HPDE6-E6E7 (cell line): Measurements from ENCODE around the gene SRGAP1.
"Not testable (repeated sequence)": the region's sequence is repeated elsewhere in the genome, so short reads cannot be mapped to it uniquely, and the experiment has no call there.

ENCODE experiments used
- DNase-seq: peaks from one replicate; pipeline ENCODE4 v3.0.0; 2011; ENCODE audit warnings: missing footprints; ENCODE audit errors: extremely low spot score

SRGAP1 gene

DNA sequence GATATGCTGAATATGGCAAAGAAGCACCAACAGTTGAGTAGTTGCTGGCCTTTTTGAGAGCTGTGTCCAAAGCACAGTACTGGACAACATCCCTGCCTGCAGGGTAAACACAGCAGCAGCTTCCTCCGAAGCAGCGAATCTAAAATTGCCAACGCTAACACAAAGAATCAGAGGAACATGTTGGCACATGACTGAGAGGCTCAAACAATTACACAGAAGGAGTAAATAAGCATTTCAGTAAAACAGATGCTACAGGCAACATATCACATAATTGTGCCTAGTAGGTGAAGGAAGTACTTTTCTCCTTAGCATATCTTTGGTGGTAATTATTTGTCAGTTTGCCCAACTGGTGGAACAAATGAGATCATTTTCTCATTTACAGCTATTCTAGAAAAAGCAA, 325.5 kb downstream of the SRGAP1 start:
- peak; percentile 36 for DNase-seq

DNA sequence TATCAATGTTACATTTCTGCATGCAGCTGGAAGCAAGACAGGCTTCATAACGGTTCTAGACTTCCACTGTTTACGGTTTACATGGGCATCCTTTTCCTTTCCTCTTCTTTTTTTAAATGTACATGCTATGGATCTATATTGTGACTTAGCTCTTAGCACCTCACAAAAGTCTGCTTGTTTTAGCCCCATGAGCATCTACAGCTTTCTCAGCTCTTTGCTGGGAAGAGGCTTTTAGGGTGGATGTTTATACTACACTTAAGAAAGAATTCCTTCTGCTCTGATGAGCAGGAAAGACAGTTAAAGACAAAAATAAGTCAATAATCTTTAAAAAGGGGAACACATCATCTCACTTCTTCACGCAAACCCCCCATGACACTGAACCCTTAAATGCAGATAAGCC, 326.2 kb downstream of the SRGAP1 start:
- no peak for DNase-seq

DNA sequence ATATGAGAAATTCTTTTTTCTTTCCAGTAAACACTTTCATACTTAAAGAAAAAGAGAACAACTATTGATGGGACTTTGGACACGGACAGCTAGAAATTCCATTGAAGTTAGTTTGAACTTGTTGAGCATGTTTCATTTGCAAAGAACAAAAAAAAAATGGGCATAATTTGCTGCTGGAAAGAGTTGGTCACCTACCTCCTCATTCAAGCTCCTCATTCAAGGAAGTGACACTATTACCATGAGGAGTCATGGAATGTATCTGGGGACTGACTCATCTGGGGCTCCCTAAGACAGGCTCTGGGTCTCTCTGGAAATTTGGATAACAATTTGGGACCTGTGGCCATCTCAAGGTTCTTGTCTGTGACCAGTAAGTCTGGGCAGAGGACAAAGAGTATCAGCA, 327.2 kb downstream of the SRGAP1 start:
- no peak for DNase-seq

DNA sequence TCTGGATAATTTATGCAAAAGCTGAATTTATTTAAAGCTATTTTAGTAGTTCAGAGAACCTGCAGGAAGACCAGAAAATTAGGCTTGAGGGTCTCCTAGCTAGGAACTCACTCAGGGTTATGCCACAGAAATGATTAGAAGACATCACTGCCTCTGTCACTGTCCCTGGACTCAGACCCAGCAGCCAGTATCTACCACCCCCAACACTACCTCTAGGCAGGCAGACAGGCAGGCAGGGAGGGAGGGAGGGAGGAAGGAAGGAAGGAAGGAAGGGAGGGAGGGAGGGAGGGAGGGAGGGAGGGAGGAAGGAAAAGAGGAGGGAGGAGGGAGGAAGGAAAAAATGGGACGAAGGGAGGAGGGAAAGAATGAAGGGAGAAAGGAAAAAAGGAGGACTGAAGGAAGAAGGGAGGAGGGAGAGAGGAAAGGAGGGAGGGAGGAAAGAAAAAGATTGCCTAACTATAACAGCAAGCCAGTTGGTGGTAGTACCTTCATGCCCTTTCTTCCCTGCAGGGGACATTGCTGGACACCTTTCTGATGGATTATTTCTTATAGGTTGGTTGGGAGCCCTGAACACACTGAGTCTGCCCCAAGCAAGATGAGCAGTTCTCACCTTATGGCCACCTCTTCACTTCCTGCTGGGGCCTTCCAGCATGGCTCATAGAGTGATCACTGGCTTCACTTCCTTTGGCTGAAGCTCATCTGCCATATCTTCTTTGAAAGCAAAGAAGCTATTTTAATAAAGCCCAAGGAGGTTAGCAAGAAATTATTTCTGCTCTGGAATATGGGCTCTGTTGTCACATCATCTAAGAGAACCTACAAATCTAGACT, 327.9 kb downstream of the SRGAP1 start:
- no peak for DNase-seq

DNA sequence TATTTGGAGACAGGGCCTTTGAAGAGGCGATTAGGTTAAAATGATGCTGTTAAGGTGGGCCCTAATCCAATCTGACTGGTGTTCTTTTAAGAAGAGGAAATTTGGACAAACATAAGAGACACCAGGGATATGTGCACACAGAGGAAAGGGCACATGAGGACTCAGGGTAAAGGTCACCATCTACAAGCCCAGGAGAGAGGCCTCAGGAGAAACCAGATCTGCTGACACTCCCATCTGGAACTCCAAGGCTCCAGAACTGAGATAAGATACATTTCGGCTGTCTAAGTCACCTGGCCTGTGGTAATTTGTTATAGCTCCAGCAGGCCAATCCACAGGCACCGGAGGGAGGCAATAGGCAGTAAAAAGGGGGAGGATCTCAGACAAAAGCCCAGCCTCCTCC, 329.0 kb downstream of the SRGAP1 start:
- DNase-seq, result no peak

DNA sequence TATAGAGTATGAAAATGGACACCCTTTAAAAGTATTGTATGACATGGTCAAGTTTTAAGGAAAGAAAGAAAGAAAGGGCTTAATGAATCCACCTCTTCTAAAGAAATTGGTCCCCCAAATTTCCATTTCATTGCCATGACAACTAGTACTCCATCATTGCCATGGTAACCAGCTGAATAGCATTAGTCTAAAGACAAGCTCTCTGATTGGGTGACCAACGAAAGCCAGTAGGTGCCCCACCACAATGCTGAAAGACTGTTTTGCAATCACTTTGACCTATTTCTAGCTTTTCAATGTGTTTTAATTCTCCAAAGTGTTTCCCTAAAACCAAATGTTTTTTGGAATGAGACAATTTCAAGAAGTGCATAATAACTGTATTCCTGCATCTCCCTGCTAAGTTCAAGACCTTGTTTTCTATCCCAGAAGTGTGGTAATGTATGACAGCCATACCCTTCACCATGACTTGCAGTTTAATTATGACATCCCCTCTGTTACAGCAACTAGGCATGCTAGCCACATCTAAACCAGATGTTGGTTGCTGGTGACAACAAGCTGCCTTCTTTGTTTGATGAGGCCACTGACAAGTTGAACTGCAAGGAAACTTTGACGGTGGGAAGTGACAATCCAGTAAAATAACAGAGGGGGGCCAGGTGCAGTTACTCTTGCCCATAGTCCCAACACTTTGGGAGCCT, 330.9 kb downstream of the SRGAP1 start:
- DNase-seq, result no peak

DNA sequence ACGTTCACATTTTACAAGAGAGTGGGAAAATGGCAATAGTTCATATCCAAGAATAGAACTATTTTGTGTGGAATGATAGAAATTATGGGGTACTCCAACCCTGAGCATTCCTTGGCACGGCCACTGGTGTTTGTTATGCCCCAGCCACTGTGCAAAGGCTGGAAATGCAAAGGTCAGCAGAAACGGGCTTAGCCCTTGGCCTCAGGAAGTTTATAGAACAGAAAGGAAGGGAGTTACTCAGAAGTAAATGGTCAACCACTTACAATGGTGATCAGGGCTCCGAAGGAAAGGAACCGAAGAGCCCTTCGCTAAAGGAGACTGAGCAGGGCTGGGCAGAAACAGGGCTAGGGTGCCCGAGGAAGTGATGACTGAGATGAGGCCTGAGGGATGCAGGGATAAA, 332.5 kb downstream of the SRGAP1 start:
- DNase-seq, result no peak

DNA sequence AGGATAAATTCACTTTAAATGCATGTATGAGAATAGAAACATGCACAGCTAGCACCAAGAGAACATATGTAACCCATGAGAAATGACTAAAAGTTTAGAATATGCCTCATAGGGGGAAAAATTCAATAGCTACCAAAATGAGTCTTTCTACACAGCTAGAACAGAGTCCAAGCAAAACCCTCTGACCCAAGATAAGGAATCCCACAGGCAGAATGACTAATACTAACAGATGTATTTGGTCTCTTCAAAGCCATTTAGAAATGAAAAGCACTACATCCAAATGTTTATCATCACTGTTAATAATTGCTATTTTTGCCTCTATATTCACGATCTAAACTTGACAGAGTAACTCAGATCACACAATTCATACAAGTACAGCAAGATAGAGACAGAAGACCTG, 333.6 kb downstream of the SRGAP1 start:
- no peak for DNase-seq

DNA sequence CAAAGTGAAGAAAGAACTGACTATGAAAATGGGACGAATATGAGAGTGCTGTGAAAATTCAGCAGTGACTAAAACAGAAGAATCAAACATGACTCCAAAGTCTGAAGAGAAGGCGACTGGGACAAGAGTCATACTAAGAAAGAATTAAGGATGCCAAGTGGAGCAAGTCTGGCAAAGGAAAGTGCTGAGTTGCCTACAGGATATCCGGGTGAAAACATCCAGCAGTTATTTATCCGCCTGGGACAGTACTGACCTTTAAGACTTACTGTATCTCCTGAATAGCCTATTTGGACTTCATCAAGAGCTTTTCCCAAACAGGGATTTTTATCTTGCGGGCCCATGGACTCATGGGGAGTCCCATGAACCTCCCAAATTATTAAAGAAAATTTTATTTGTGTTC, 336.5 kb downstream of the SRGAP1 start:
- DNase-seq, result no peak

DNA sequence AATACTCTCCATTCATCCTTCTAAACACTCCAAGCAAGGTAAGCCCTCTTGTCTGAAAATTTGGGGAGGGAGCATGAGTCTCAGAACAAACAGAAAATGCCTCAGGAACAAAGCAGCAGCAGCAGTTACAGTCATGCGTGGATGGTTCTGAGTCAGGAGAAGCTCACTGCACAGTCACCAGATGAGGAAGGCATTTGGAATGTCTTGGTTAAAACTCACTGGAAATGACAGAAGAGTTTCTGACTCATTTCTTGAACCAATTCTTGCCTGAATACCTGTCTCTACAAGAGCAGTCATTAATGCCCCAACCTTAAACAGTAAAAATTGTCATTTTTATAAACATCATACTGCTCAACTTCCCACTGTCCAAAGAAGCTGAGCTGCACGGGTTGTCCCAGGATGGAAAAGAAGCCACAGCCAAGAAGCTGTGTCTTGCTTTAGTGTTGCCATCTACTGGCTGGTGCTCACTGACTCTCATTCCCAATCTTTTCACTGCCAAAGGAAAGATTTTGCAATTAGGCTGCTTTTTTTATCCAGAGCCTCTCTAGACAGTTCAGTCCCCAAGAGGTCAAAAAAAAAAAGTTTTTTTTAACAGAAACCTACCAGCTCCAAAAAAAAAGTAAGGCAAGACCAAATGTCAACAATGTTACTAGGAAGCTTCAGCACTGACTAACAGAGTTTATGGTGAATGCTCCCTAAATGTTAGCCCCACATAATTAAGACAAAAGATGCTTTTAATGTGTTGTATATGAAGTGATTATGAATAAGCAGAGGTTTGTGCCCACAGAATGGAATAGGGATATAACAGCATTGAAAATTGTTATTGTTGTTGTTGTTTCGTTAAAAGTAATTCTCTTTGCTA, 337.2 kb downstream of the SRGAP1 start:
- DNase-seq, result peak; percentile 80

DNA sequence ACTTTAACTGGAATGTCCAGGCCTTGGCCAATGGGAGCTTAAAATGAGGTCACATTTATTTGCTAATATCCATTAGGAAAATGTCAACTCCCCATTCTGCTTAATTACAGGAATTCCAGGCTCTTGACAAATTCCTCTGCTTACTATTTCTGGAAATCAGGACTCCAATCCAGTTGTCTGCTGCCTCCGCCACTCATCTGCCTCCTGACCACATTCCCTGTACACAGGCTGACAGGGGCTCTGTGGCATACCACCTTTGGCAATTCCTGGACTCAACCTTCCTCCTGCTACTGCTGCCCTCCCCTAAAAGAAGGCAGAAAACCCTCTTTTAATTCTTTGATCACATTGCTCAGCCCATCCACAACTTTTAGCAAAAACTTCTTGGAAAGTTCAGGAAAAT, 339.7 kb downstream of the SRGAP1 start:
- DNase-seq, result no peak

DNA sequence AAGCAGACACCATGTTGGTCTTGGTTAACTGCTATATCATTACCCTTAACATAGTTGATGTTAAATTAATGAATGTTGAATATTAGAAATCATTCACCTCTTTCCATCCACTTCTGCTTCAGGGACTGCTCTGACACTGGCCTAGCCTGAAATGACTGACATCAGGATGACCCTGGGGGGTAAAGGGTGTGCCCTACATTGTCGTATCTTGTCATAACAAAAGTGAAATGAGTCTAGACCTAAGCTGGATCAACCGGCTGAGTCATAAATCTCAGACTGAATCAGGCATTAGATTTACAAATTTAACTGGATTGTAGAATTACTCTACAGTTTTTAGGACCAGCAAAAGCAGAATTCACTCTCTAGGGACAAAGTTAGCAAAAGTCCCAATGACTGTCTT, 342.3 kb downstream of the SRGAP1 start:
- DNase-seq, result peak; percentile 32

DNA sequence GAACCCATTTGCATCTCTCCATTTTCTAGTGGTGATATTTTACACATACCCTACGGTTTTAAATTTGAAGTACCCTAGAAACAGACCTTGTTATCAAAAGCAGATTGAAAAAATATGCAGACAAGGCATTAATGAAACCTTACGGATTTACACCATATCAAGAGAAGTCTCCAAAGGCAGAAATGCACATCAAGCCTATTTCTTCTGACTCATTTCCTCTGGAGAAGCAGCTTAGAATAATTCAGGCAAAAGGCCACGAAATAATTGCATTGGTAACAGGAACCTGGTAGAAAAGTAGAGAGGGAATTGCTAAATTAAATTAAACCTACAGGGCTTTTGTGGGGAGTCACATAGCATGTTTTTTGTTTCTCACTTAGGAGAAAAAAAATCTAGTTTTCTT, 342.9 kb downstream of the SRGAP1 start:
- no peak for DNase-seq

DNA sequence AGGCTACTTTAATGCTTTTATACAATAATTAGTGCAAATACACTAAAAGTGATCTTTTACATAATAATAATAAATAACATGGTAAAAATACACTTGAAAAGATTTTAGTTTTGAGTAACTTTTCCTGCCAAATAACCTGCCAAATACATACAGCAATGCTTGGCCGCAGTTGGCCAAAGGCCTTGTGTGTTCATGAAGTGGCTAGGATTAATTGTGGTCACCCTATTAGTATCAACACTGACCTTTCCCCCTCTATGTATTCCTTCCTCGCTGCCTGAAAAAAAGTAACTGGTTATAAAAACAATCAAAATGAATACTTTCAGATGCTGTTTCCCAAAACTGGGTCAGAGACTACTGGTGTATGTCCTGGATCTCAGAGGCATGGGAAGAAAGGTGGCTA, 343.3 kb downstream of the SRGAP1 start:
- no peak for DNase-seq

DNA sequence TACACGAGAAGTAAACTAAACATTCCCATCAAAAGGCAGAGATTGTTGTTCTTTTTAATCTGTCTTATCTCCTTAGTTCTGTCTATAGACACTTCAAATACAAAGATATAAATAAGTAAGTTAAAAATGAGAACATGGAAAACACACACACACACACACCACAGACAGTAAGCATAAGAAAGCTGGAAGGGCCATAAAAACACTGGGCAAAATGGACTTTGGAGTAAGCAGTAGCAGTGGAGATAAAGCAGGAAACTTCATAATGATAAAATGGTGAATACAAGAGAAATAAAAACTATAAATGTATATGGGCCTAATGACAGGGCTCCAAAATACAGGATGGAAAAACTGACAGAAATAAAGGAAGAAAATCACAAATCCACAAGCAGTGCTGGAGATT, 345.0 kb downstream of the SRGAP1 start:
- no peak for DNase-seq

DNA sequence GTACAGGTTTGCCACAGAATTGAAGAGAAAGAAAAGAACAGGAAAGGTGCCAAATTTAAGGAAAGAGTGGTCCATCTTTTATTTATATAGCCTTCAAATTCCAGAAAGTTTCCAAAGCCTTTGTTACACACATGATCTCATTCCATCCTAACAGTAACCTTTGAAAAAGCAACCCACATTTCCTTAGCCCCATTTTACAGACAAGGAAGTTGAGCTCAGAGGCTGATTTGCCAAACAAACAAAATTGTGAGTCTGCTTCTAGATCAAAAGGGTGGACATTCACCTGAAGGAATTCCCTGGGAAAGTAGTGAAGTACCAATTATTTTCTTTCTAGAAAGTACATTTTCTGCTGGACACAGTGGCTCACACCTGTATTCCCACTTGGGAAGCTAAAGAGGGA, 345.6 kb downstream of the SRGAP1 start:
- no peak for DNase-seq

DNA sequence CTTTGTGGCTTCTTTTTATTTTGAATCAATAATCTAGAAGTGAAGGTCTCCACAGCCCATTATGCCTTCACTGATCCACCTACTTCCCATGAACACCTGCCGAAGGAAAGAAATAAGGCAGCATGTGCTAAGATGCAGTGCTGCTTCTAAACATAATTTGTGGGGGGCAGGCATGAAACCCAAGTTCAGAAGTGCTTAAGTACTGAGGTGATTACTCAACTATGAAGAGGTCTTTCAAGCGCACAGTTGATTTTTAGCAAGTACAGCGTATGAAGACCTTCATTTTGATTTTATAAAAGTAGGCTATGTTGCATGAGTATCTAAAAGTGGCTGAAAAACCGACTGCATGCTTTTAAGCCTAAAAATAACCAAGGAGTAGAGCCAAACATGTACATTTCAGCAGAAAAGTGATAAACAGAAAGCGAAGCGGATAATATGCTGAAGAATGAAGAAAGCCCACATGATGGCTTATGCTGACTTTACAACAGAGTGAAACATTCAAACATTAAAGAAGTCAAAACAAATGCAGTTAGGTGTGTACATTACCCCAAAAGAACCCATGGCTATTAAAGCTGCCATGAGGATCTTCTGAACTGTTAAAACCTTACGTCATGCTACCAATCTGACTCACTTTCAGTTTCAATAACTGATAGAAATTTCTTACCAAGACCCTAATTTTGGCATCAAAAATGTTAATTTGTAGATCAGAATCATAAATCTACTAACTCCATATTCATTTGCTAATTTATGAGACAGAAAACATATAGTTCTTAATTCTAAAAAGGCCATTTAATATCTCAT, 348.3 kb downstream of the SRGAP1 start:
- DNase-seq, result no peak

DNA sequence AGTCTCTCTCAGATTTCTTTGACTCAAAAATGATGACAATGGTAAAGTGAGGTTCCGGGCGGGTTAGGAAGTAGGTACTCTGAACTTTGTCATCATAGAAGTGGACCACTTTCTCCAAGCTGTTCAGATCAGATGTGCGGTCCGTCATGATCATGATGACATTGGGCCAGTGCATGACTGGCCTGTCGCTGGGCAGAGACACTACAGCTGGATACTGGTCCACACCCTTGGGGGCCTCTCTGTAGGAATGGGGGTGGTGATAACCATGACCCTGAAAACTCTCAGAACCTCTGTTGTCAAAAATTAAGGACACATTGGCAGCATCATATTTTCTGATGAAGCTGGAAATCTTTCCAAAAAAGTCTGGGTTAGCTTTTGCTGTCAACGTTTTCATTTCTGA, 349.4 kb downstream of the SRGAP1 start:
- no peak for DNase-seq

DNA sequence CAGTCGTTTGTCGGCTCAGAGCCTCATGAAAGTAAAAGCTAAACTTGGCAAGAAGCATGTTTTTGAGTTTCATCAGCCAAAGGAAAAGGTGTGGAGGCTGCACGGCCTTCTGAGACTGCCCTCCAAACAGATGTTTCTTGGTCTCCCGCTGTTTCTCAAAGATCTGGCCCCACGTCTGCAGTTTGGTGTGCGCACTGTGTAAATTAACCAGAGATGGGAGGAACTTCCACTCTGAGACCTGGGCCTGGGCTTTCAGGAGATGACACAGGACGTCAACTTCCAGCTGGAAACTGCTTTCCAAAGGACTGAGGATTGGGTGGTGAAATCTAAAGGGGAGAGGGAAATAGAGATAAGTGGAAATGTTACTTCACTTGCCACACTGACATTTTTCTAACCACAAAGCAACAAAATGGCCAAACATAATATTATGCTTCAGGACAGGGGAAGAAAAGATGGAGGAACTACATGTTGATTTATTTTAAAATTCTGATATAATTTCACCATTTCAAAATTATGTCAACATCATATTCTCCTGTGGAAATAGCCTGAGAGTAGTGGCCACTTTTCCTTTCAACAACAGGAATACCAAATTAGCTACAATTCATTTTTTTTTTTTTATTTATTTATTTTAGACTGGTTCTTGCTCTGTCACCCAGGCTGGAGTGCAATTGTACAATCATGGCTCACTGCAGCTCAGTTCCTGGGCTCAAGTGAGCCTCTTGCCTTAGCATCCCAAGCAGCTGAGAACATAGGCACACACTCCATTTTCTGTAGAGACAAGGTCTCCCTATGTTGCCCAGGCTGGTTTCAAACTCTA, 350.0 kb downstream of the SRGAP1 start:
- DNase-seq, result no peak

DNA sequence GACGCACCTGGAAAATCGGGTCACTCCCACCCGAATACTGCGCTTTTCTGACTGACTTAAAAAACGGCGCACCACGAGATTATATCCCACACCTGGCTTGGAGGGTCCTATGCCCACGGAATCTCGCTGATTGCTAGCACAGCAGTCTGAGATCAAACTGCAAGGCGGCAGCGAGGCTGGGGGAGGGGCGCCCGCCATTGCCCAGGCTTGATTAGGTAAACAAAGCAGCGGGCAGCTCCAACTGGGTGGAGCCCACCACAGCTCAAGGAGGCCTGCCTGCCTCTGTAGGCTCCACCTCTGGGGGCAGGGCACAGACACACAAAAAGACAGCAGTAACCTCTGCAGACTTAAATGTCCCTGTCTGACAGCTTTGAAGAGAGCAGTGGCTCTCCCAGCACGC, 351.3 kb downstream of the SRGAP1 start:
- not testable (repeated sequence) for DNase-seq

DNA sequence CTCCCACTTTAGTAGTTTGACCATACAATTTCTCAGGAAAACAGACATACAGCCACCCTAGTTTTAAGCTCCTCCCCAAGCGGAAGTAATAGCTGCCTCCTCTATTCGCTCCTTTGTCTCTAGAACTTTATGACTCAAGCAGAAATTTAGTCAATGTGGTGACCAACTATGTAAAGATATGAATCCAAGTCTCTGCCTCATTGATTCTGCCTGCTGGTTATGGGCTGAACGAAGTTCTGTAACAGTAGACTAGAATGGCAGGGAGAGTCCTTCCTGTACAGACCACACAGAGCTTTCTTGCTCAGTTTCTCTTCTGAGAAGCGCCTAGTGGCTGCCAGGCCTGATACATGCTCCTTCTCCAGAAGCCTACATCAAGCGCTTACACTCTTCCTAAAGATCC, 358.5 kb downstream of the SRGAP1 start:
- DNase-seq, result no peak
